Activated T-cell treated with anti-CD3 and anti-CD28 coated beads for 1 hour (primary cell): ENCODE measurements around the gene GAREM2.
"Not testable (repeated sequence)": the region's sequence is repeated elsewhere in the genome, so short reads cannot be mapped to it uniquely, and the experiment has no call there.

Experiments
- DNase-seq: peaks from one replicate; pipeline ENCODE4 v3.0.0-alpha.2; 2020; ENCODE audit warnings: low read depth

GAREM2 gene

GRCh38 chr2:26172871-26173775 is at the start of gene GAREM2:
Gene GAREM2 (plus strand): TSS chr2:26173088. CDS start chr2:26173221, 133 bp downstream.
- DNase-seq: no peak

- no peak for DNase-seq
Observed at GRCh38 chr2:26123426-26123825, 49.5 kb upstream of the GAREM2 start.

- no peak for DNase-seq
Observed at GRCh38 chr2:26126074-26126473, 46.8 kb upstream of the GAREM2 start.

- DNase-seq: no peak
Observed at GRCh38 chr2:26128176-26128575, 44.7 kb upstream of the GAREM2 start.

- no peak for DNase-seq
Observed at GRCh38 chr2:26130763-26131162, 42.1 kb upstream of the GAREM2 start.

GRCh38 chr2:26136451-26136850 is 36.4 kb upstream of the GAREM2 start:
- DNase-seq: no peak

- no peak for DNase-seq
Observed at GRCh38 chr2:26139269-26140183, 33.4 kb upstream of the GAREM2 start.

- no peak for DNase-seq
Observed at GRCh38 chr2:26141145-26141769, 31.6 kb upstream of the GAREM2 start.

- DNase-seq: no peak
Observed at GRCh38 chr2:26144031-26144430, 28.9 kb upstream of the GAREM2 start.

- DNase-seq: peak; percentile 42
Observed at GRCh38 chr2:26144953-26145680, 27.8 kb upstream of the GAREM2 start.

- DNase-seq: no peak
Observed at GRCh38 chr2:26148501-26148900, 24.4 kb upstream of the GAREM2 start.

- no peak for DNase-seq
Observed at GRCh38 chr2:26150243-26150642, 22.6 kb upstream of the GAREM2 start.

GRCh38 chr2:26157580-26157979 is 15.3 kb upstream of the GAREM2 start:
- no peak for DNase-seq

GRCh38 chr2:26161926-26162325 is 11.0 kb upstream of the GAREM2 start:
- no peak for DNase-seq

GRCh38 chr2:26162963-26163362 is 9.9 kb upstream of the GAREM2 start:
- no peak for DNase-seq

- no peak for DNase-seq
Observed at GRCh38 chr2:26164231-26164630, 8.7 kb upstream of the GAREM2 start.

GRCh38 chr2:26164641-26165211 is 8.2 kb upstream of the GAREM2 start:
- DNase-seq: no peak

- DNase-seq: no peak
Observed at GRCh38 chr2:26165403-26165802, 7.5 kb upstream of the GAREM2 start.

- not testable (repeated sequence) for DNase-seq
Observed at GRCh38 chr2:26166541-26166940, 6.3 kb upstream of the GAREM2 start.

- no peak for DNase-seq
Observed at GRCh38 chr2:26168785-26169184, 4.1 kb upstream of the GAREM2 start.

- DNase-seq: no peak
Observed at GRCh38 chr2:26169226-26169625, 3.7 kb upstream of the GAREM2 start.
